T-helper 22 cell (primary cell): ENCODE measurements around the gene COA7.
"Not testable (repeated sequence)": the region's sequence is repeated elsewhere in the genome, so short reads cannot be mapped to it uniquely, and the experiment has no call there.

ENCODE experiments used
- DNase-seq: peaks from one replicate; pipeline ENCODE4 v3.0.0-alpha.2; 2020; ENCODE audit warnings: low read depth

COA7 gene

DNA sequence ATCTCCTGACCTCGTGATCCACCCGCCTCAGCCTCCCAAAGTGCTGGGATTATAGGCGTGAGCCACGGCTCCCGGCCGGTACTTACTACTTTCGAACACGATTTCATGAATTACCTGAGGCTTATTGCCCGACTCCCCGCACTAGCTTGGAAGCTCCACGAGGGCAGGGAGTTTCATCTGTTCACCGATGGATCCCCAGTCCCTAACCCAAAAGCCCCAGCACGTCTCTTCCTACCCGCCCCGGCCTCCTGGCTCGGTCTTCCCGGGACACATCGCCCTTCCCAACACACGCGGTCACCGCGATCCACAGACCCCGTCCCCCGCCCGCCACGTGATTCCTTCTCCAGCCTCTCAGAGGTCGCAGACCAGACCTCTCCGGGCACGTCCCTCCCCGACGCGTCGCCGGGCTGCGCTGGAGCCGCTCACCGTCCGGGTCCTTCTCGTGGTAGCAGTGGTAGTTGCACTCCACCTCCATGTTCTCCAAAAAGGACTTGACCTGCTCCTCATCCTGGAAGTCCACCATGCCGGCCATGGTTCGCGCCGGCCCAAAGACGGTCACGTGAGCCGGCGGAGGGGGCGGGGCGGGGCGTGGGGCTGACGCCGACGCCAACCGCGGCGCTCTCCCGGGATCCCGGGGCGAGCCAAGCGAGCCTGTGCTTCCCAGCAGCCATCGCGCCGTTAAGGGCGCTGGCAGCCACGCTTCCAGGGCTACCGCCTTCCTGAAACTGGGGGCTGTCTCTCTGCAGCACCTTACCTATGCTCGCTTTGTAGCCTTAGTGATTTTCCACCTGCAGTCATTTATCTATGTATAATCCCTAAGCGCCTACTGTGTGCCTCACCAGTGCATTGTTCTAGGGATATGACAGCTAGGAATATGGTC is at the start of gene COA7:
Gene COA7, minus strand, starts transcription at position 553 of the 880 bp plus-strand sequence. Its CDS starts 21 bp downstream, at position 532.
- DNase-seq = peak; percentile 58

DNA sequence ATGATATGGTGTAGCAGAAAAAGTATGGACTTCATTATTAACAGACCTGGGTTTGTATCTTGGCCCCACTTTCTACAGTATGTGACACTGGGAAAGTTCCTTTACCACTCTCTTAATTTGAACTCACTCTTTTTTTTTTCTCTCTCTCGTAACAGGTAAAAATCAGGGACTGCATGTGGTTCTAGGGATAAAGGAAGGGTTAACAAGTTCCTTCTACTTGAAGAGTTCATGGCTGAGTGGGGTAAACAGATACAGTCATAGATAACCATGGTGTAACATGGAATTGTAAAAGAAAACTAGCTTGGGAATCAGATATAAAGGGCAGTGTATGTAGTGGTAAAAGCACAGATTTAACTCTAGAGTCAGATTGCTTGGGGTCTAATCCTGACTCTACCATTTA is 49.3 kb upstream of the COA7 start:
- no peak for DNase-seq

DNA sequence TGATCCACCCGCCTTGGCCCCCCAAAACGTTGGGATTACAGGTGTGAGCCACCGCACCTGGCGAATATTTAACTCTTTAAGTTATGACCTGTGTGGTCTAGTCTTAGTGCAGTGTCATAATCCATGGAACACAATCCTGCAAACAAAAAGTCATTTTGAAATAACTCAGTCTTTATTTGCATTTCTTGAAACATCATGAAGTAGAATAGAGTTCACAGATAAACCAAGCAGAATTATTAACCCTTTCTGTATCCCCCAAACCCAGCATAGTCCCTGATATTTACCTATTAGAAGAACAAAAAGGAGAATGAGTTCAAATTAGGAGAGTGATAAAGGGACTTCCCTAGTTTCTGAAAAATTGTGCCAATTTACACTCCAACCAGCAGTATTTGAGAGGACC is 48.0 kb upstream of the COA7 start:
- DNase-seq = no peak

DNA sequence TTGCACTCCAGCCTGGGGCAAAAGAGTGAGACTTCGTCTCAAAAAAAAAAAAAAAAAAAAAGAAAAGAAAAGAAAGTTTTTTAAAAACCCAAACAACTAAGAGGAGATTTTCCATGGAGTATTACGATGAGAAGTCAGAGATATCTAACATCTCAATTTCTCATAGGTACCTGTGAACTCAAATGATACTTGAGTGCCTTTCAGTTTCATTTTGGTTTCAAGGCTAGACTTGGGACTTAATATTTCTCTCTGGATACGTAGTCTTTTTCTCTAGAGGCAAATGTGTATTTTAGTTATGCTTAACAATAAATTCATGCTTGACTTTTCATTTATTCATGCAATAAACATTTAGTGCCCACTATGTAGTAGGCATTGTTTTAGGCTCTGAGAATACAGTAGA is 43.1 kb upstream of the COA7 start:
- no peak for DNase-seq

DNA sequence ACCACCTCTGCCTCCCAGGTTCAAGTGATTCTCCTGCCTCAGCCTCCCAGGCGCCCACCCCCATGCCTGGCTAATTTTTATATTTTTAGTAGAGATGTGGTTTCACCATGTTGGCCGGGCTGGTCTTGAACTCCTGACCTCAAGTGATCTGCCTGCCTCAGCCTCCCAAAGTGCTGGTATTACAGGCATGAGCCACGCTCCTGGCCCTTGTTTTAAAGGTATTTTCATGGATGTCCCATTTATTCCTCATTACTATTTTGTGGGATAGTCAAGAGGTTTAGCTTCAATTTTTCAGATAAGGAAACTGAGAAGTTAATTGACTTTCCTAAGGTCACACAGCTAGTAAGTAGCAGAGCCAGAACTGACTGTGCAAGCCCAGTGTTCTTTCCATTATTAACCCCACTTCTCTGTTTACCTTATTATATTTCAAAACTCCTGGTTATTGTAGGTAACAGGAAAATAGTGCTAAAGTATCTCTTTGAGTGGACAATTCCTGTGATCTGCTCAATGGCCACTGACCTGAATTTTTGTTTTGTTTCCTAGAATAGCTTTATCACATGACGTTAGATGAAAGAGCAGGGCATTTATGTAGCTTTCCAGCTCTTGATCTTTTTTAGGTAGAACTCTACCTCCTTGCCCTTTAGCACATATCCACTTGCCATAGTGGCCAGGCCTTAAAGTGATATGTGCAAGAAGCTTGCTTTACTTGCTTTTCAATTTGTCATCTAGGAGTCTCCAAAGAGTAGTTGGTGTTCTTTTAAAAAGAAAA is 41.7 kb upstream of the COA7 start:
- DNase-seq = no peak

DNA sequence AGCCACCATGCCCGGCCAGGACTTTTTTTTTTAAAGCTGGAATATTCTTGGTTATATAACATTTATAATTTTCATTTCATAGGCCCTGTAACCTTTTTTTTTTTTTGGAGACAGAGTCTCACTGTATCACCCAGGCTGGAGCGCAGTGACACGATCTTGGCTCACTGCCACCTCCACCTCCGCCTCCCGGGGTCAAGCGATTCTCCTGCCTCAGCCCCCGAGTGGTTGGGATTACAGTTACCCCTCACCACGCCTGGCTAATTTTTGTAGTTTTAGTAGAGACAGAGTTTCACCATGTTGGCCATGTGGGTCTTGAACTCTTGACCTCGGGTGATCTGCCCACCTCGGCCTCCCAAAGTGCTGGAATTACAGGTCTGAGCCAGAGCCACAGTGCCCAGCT is 40.7 kb upstream of the COA7 start:
- no peak for DNase-seq

DNA sequence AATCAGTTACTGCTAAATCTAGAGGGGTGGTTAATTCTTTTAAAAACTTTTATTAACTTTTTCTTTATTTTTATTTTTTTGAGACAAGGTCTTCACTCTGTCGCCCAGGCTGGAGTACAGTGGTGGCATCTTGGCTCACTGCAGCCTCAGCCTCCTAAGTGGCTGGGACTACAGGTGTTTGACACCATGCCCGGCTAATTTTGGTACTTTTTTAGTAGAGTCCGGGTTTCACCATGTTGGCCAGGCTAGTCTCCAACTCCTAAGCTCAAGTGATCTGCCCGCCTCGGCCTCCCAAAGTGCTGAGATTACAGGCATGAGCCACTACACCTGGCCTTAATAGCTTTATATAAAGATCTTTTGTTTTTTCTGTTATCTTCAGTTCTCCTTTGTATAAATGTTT is 40.0 kb upstream of the COA7 start:
- DNase-seq = no peak

DNA sequence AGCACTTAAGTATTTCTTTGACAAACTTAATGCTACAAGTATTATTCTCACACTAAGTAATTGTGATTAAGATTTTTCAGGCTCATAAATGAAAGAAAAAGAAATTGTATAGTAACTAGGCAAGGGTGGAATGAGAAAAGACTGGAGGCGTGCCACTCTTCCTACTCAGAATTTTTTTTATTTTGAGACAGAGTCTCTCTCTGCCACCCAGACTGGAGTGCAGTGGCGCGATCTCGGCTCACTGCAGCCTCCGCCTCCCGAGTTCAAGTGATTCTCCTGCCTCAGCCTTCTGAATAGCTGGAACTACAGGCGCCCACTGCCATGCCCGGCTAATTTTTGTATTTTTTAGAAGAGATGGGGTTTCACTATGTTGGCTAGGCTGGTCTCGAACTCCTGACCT is 37.2 kb upstream of the COA7 start:
- DNase-seq = not testable (repeated sequence)

DNA sequence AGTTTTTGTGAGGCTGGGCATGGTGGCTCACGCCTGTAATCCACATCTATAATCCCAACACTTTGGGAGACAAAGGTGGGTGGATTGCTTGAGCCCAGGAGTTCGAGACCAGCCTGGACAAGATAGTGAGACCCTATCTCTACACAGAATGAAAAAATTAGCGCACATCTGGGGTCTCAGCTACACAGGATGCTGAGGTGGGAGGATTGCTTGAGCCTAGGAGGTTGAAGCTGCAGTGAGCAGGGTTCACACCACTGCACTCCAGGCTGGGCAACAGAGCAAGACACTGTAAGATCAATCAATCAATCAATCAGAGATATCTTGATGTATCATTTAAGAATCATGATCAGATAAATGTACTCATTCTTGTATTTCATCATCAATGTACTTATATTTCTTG is 35.2 kb upstream of the COA7 start:
- no peak for DNase-seq

DNA sequence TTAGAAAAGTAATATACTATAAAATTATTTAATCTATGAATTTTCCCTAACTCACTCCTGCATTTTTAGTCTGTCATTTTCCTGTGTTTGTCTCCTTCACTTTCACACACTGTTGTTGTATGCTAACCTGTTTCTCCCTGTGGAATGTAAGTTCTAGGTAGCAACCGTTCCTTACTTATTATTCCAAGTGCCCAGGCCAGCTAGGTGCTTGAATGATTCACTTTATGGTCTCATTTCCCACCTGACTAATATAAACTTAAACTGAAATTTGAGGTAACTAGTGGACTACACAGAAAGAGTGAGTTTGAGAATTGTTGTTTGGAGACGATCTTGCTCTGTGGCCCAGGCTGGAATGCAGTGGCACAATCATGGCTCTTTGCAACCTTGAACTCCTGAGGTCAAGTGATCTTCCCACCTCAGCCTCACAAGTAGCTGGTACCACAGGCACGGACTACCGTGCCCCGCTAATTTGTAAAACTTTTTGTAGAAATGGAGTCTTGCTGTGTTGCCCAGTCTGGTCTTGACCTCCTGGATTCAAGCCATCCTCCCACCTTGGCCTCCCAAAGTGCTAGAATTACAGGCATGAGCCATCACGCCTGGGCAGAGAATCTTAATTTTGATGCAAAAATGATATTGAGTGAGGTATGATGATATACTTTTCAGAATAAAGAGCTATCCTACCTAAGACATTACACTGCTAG is 30.0 kb upstream of the COA7 start:
- no peak for DNase-seq

DNA sequence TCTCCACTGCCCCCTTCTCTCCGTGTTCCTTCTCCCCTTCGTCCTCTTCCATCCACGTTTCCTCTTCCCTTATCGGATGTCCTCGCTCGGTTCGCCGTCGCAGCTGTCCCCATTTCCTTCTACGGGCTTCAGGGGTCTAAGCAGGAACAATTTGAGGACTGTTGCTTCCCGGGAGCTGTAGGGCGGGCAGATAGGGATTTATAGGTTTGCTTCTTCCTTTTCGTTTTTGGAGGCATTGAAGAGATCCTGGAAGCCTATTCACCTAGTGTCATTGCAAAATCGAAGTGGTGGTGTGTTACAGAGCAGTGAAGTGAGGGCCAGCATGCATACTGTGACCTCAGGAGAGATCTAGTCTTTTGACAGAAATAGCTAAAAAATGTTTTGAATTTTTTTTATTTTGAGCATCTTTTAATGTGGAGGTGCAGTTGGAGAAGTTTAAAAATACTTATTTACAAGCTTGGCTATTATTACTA is 29.0 kb upstream of the COA7 start:
- no peak for DNase-seq

DNA sequence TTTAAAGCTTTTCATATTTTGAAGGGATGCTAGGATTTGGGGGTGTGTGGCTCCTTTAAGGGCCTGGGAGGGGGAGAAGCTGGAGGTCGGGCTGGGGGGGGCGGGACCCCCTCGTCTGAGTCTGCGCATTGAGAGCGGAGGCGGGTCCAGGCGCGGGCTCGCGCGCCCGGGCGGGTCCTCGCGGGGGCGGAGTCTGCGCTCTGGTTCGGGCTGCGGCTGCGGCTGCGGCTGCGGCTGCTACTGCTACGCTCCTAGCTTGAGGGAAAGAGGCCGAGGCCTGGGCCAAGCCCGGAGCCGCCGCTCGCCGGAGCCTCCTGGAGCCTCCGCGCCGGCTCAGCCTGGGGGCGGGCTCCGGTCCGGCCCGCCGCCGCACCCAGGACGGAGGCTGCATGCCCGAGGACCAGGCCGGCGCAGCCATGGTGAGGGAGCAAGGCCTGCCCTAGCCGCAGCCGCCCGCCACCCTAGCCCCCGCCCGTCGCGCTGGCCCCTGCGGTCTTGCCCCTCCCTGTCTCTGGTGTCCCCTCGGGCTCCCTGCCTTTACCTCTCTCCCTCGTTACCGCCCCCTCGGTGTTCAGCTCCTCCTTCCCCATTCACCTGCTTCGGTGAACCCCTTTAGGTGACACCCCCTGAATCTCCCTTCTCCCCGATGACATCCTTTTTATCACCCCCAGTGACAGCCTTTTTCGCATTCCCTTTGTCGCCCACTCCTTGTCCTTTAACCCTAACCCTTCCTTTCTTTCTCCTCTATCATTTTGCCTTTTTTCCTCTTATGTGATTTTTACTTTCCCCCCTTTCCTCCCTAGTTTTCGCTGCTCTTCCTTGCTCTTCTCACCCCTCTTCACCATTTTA is 28.3 kb upstream of the COA7 start, which contains the start of gene ZYG11B:
Gene ZYG11B, plus strand, starts transcription at position 189 of the 849 bp plus-strand sequence. Its CDS starts 201 bp downstream, at position 390.
- peak; percentile 82 for DNase-seq

DNA sequence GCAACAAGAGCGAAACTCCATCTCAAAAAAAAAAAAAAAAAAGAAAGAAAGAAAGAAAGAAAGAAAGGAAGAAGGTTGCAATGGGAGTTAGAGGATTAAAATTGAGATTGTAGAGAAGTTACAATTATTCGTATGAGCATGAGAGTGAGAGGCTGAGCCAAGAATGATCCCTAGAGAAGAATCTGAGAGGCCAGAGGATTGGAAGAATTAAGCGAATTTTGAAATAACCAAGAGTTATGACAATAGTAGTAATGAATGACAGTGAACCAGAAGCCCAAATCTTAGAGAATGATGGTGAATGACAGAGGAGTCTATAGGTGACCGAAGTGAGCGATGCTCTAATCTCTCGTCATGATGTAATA is 27.7 kb upstream of the COA7 start:
- DNase-seq = no peak

DNA sequence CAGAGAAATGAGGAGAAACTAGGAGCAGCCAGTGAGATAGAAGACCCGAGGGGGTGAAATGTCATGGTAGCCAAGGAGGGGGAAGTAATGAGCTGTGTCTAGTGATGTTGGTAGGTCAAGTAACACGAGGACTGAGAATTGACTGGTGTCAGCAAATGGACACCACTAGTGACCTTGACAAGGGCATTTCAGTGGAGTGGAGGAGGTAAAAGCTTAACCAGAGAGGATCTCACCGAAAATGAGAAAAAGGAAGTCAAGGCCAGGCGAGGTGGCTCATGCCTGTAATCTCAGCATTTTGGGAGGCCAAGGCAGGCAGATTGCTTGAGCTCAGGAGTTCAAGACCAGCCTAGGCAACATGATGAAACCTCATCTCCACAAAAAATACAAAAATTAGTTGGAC is 25.1 kb upstream of the COA7 start:
- DNase-seq = no peak

DNA sequence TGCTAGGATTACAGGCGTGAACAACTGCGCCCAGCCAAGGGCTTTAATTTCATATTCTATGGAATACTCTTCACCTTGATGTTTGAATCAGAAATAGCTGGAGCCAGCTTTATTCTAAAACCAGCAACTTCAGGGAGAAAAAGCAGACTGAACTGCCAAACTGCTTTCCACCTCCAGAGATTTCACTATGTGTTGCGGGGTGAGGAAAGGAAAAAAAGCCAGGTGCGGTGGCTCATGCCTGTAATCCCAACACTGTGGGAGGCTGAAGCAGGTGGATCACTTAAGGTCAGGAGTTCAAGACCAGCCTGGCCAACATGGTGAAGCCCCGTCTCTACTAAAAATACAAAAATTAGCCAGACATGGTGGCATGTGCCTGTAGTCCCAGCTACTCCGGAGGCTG is 17.1 kb upstream of the COA7 start:
- not testable (repeated sequence) for DNase-seq

DNA sequence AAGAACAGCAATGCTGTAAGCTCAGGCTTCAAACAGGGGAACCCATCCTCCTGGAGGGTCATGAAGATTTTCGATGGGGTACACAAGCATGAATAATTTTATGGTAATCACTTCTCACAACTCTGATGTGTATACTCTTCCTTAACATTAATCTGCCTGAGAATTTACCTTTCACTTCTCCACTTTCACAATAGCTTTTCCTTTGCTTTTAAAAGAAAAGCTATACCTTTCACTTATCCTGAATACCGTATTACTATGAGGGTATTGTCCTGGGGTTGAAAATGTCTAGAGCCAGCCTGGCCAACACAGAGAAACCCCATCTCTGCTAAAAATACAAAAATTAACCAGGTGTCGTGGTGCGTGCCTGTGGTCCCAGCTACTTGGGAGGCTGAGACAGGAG is 15.4 kb upstream of the COA7 start:
- DNase-seq = no peak

DNA sequence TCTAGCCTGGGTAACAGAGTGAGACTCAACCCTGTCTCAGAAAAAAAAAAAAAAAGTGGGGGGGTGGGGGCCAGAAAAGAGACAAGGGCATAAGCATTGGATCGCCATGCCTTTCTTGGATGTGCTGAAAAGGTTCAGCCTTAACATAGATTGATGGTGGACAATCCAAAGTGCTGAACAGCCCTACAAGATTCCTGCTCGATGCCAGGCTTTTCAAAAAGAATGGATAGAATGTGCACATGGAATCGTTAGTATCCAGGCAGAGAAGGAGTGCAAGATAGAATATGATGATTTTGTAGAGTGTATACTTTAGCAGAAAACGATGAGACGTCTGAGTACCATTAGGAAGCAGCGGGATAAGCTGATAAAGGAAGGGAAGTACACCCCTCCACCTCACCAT is 10.9 kb upstream of the COA7 start:
- DNase-seq = no peak

DNA sequence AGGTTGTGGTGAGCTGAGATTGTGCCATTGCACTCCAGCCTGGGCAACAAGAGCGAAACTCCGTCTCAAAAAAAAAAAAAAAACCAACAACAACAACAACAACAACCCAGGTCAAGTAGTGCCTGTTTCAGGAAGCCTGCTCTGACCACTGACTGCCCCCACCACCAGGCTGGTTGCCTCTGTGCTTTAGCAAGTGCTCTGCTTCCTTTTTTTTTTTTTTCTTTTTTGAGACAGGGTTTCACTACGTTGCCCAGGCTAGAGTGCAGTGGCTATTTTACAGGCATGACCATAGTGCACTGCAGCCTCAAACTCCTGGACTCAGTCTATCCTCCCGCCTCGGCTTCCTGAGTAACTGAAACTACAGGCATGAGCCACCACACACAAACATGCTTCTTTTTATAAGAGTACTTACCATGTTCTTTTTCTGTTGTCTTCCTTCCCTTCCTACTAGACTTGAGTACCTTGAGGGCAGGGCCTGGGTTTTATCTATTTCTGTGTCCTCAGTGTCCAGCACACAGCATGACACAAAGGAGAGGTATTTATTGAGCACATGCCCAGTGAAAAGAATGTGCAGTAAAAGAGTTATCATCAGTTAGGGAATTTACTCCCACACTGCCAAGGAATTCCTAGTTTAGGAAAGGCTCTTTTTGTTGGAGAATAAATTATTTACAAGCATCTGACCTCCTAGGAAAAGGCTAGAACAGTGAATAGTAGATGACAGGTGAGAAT is 9.9 kb upstream of the COA7 start:
- DNase-seq = no peak

DNA sequence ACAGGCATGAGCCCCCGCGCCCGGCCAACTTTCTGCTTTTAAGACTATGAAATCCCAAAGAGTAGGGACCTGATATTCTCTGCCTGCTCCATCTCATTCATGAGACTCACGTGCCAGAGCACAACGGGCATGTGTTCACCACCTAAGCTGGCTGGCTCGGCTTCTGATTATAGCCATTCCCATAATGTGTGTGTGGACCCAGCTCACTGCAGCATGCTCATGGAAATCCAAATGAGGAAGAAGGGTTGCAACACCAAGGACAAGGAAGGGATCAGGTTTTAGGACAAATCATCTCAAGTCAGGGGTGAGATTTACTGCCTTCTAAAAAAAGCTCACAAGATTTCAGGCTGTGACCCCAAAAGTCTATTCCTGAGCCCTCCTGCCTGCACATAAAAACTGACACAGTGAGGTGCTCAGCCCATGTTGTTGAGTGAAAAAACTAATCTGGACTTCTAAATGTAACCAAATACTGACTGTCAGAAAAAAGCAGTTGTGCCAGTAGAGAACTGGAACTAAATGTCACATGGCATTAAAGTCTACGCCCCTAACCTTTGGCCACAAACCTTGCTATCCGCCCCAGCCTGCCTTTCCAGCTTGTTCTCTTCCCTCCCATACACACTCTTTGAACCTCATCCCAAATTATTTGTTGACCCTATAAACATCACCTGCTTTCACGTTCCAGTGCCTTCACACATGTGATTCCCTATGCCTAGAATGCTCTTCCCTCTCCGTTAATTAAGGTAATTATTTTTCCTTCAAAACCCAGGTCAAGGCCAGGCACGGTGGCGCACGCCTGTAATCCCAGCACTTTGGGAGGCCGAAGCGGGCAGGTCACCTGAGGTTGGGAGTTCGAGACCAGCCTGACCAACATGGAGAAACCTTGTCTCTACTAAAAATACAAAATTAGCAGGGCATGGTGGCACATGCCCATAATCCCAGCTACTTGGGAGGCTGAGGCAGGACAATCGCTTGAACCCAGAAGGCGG is 9.1 kb upstream of the COA7 start:
- DNase-seq = no peak
